H9 (cell line): ENCODE data around the gene CD2. TPM values are rescaled to one million over a fixed set of nuclear protein-coding genes. Genes with fewer than 3 reads are reported as not detected.

ENCODE experiments used
- DNase-seq: peaks from one replicate; pipeline ENCODE4 v3.0.0-alpha.2; 2017
- H2AFZ ChIP-seq: one replicate; pipeline ENCODE4 v1.6.1; 2013; ENCODE audit warnings: mild to moderate bottlenecking, low read length, control low read depth, moderate library complexity
- H2AK5ac ChIP-seq: 2 replicates; pipeline ENCODE4 v1.6.1; 2013; ENCODE audit warnings: low read length, control low read depth, mixed read lengths; ENCODE audit not compliant: insufficient read length
- H2BK120ac ChIP-seq: one replicate; pipeline ENCODE4 v1.6.1; 2013; ENCODE audit warnings: low read depth, mild to moderate bottlenecking, low read length, control low read depth, inconsistent platforms; ENCODE audit not compliant: poor library complexity, severe bottlenecking
- H2BK12ac ChIP-seq: 2 replicates; pipeline ENCODE4 v1.6.1; 2013; ENCODE audit warnings: low read length, control low read depth, mixed read lengths, low read depth; ENCODE audit not compliant: insufficient read length
- H2BK15ac ChIP-seq: 2 replicates; pipeline ENCODE4 v1.6.1; 2013; ENCODE audit warnings: low read depth, low read length, control low read depth
- H2BK20ac ChIP-seq: one replicate; pipeline ENCODE4 v1.6.1; 2013; ENCODE audit warnings: low read depth, mild to moderate bottlenecking, low read length, control low read depth, inconsistent platforms; ENCODE audit not compliant: poor library complexity, severe bottlenecking
- H2BK5ac ChIP-seq: 2 replicates; pipeline ENCODE4 v1.6.1; 2013; ENCODE audit warnings: low read length, control low read depth, mixed read lengths; ENCODE audit not compliant: insufficient read length
- H3K14ac ChIP-seq: 2 replicates; pipeline ENCODE4 v1.6.1; 2013; ENCODE audit warnings: low read length, control low read depth; ENCODE audit not compliant: insufficient read depth
- H3K18ac ChIP-seq: 2 replicates; pipeline ENCODE4 v1.6.1; 2013; ENCODE audit warnings: low read depth, mild to moderate bottlenecking, mixed read lengths, low read length, control low read depth; ENCODE audit not compliant: insufficient read length
- H3K23ac ChIP-seq: 2 replicates; pipeline ENCODE4 v1.6.1; 2013; ENCODE audit warnings: low read length, control low read depth, mixed read lengths, low read depth; ENCODE audit not compliant: insufficient read length
- H3K23me2 ChIP-seq: 2 replicates; pipeline ENCODE4 v1.6.1; 2013; ENCODE audit warnings: low read depth, mild to moderate bottlenecking, mixed read lengths, low read length, control low read depth; ENCODE audit not compliant: insufficient read length, poor library complexity, severe bottlenecking
- H3K27ac ChIP-seq: 2 replicates; pipeline ENCODE4 v1.5.1; 2013; ENCODE audit warnings: low read length, control low read depth, mixed read lengths, low read depth; ENCODE audit not compliant: insufficient read length
- H3K27me3 ChIP-seq: 2 replicates; pipeline ENCODE4 v1.6.1; 2013; ENCODE audit warnings: low read length, control low read depth, inconsistent platforms; ENCODE audit not compliant: insufficient read depth
- H3K4ac ChIP-seq: 2 replicates; pipeline ENCODE4 v1.6.1; 2013; ENCODE audit warnings: low read depth, mild to moderate bottlenecking, control low read depth, inconsistent platforms, low read length, moderate library complexity
- H3K4me1 ChIP-seq: 2 replicates; pipeline ENCODE4 v1.6.1; 2013; ENCODE audit warnings: low read length, control low read depth, inconsistent platforms; ENCODE audit not compliant: insufficient read depth
- H3K4me2 ChIP-seq: 2 replicates; pipeline ENCODE4 v1.6.1; 2013; ENCODE audit warnings: low read length, control low read depth, mixed read lengths; ENCODE audit not compliant: insufficient read length, insufficient read depth
- H3K56ac ChIP-seq: 2 replicates; pipeline ENCODE4 v1.6.1; 2013; ENCODE audit warnings: low read depth, mild to moderate bottlenecking, mixed read lengths, low read length, control low read depth; ENCODE audit not compliant: insufficient read length
- H3K79me1 ChIP-seq: 2 replicates; pipeline ENCODE4 v1.6.1; 2013; ENCODE audit warnings: low read depth, mild to moderate bottlenecking, moderate library complexity, low read length, control low read depth, inconsistent platforms; ENCODE audit not compliant: insufficient read depth, poor library complexity, severe bottlenecking
- H3K79me2 ChIP-seq: 2 replicates; pipeline ENCODE4 v1.6.1; 2013; ENCODE audit warnings: low read length, control low read depth, inconsistent platforms; ENCODE audit not compliant: insufficient read depth
- H3K9ac ChIP-seq: 2 replicates; pipeline ENCODE4 v1.6.1; 2013; ENCODE audit warnings: low read length, control low read depth, mixed read lengths; ENCODE audit not compliant: insufficient read length; ENCODE audit errors: extremely low read depth
- H3K9me3 ChIP-seq: one replicate; pipeline ENCODE4 v1.6.1; 2013; ENCODE audit warnings: low read depth, low read length, inconsistent platforms; ENCODE audit not compliant: control insufficient read depth
- H3T11ph ChIP-seq: one replicate; pipeline ENCODE4 v1.6.1; 2013; ENCODE audit warnings: mild to moderate bottlenecking, low read length, control low read depth, inconsistent platforms
- H4K20me1 ChIP-seq: one replicate; pipeline ENCODE4 v1.6.1; 2013; ENCODE audit not compliant: control insufficient read depth, insufficient read length, insufficient read depth
- H4K5ac ChIP-seq: 2 replicates; pipeline ENCODE4 v1.6.1; 2013; ENCODE audit warnings: low read depth, mild to moderate bottlenecking, mixed read lengths, low read length, control low read depth; ENCODE audit not compliant: insufficient read length
- H4K8ac ChIP-seq: replicated peaks from 2 replicates; pipeline ENCODE4 v1.6.1; 2013; ENCODE audit warnings: low read length, control low read depth, mixed read lengths, low read depth; ENCODE audit not compliant: insufficient read length
- H4K91ac ChIP-seq: 2 replicates; pipeline ENCODE4 v1.6.1; 2013; ENCODE audit warnings: low read depth, mild to moderate bottlenecking, moderate library complexity, mixed read lengths, low read length, control low read depth; ENCODE audit not compliant: insufficient read length
- H3K27ac Mint-ChIP-seq, 3 experiments: 2 replicates in 2 of 3; 3 replicates in 1 of 3; pipeline ENCODE4 v1.8.0; 2020 to 2021; ENCODE audit warnings: mixed read lengths in 3 of 3, mild to moderate bottlenecking in 1 of 3, moderate library complexity in 1 of 3
- H3K27me3 Mint-ChIP-seq: 2 replicates; pipeline ENCODE4 v1.8.0; 2021; ENCODE audit warnings: low read depth, mild to moderate bottlenecking, moderate library complexity, mixed read lengths
- H3K36me3 Mint-ChIP-seq, 3 experiments: 2 replicates in 2 of 3; 3 replicates in 1 of 3; pipeline ENCODE4 v1.8.0; 2020 to 2021; ENCODE audit warnings: low read depth in 3 of 3, mixed read lengths in 3 of 3; ENCODE audit not compliant: insufficient read depth in 1 of 3
- H3K4me1 Mint-ChIP-seq, 2 experiments: 2 replicates each; pipeline ENCODE4 v1.8.0; 2020; ENCODE audit warnings: mixed read lengths in 2 of 2
- H3K4me3 Mint-ChIP-seq, 2 experiments: 2 replicates in 1 of 2; 3 replicates in 1 of 2; pipeline ENCODE4 v1.8.0; 2020 to 2021; ENCODE audit warnings: mild to moderate bottlenecking in 2 of 2, mixed read lengths in 2 of 2, moderate library complexity in 1 of 2
- H3K9me3 Mint-ChIP-seq, 2 experiments: 2 replicates in 1 of 2; 3 replicates in 1 of 2; pipeline ENCODE4 v1.8.0; 2020; ENCODE audit warnings: mild to moderate bottlenecking in 2 of 2, mixed read lengths in 2 of 2, moderate library complexity in 1 of 2
- CTCF ChIP-seq: fragments of 200-600 bp; sonication (generic); conservative IDR thresholded peaks from 3 replicates; pipeline ENCODE4 v1.8.0; 2021; ENCODE audit warnings: antibody characterized with exemption, mild to moderate bottlenecking
- WGBS: extraction: QIAGEN DNeasy Blood & Tissue Kit; methylation state at CpG from one replicate; pipeline ENCODE4 v1.1.7; 2013; ENCODE audit warnings: missing lambda C conversion rate, low lambda C conversion rate, mixed read lengths; ENCODE audit not compliant: insufficient read length; ENCODE audit errors: extremely low coverage; 5-methylcytosine and 5-hydroxymethylcytosine counted together
- total RNA-seq: library from RNA; stranded (reverse); gene quantifications from 2 replicates; pipeline ENCODE4 v1.2.1, GENCODE V29; 2021

CD2 gene
- total RNA-seq, 1 experiment from 2014 or later = not detected

- Histone ChIP-seq H4K20me1 (no peaks in the 10 kb centered on the region), H2BK20ac (no peak overlapping the region), H3K14ac (no peak overlapping the region), H3K23me2 (no peaks in the 10 kb centered on the region), H3K4me1 (no peaks in the 10 kb centered on the region), H3K79me2 (no peaks in the 10 kb centered on the region), H3K9ac (no peak overlapping the region), H2BK5ac (no peak overlapping the region), H4K8ac (no peak overlapping the region), H3K27ac (no peak overlapping the region), H4K91ac (no peak overlapping the region), H3K79me1 (no peaks in the 10 kb centered on the region), H2BK120ac (no peak overlapping the region), H2AK5ac (no peak overlapping the region), H2BK12ac (no peak overlapping the region), H3K4me2 (no peak overlapping the region), H3K23ac (no peak overlapping the region), H3K18ac (no peak overlapping the region), H3T11ph (no peak overlapping the region), H2AFZ (no peak overlapping the region), H3K27me3 (no peaks in the 10 kb centered on the region), H2BK15ac (no peak overlapping the region), H3K56ac (no peak overlapping the region), H4K5ac (no peak overlapping the region), H3K9me3 (peaks cover 6% of the 10 kb centered on the region), H3K4ac (no peak overlapping the region)
- Mint-ChIP-seq H3K4me1 (no peaks in the 10 kb centered on the region), H3K4me3 (no peak overlapping the region; a peak in 1 of 5 replicates), H3K9me3 (peaks cover 9 to 12% of the 10 kb centered on the region in 2 experiments; a peak in 4 of 5 replicates), H3K36me3 (peaks cover 0 to 8% (median 3%) of the 10 kb centered on the region in 3 experiments; a peak in 4 of 7 replicates), H3K27me3 (no peaks in the 10 kb centered on the region; the same call in 1 of the 2 replicates), H3K27ac (no peak overlapping the region)
- no CpG with 5 or more reads among the region's 3 CpGs for WGBS
- no peak for DNase-seq
- no peak for TF ChIP-seq CTCF
Measured at GRCh38 chr1:116753312-116753711, 918 bp upstream of the CD2 start.
